Islet of Langerhans (tissue), 1 donor: ENCODE measurements around the gene FCGR2B.
"Not testable (repeated sequence)": the region's sequence is repeated elsewhere in the genome, so short reads cannot be mapped to it uniquely, and the experiment has no call there.

ENCODE experiments used
- FAIRE-seq: peaks from one replicate; lab custom pipeline; 2011; peaks lifted over from hg19 to GRCh38; lab: Jason Lieb, UNC

The FCGR2B gene

DNA sequence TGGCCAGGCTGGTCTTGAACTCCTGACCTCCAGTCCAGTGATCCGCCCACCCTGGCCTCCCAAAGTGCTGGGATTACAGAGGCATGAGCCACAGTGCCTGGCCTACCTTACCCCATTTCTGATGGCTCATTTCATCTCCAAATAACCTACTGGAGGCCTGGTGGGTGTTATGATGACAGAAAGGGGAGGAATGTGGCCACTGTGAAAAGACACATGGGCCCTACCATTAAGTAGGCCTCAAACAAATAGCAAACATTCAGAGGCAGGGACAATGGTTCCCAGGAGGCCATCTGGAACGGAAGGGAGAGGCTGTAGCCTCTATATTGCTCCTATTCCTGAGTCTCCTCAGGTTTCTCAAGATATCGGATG is 43.2 kb downstream of the FCGR2B start:
- no peak for FAIRE-seq

DNA sequence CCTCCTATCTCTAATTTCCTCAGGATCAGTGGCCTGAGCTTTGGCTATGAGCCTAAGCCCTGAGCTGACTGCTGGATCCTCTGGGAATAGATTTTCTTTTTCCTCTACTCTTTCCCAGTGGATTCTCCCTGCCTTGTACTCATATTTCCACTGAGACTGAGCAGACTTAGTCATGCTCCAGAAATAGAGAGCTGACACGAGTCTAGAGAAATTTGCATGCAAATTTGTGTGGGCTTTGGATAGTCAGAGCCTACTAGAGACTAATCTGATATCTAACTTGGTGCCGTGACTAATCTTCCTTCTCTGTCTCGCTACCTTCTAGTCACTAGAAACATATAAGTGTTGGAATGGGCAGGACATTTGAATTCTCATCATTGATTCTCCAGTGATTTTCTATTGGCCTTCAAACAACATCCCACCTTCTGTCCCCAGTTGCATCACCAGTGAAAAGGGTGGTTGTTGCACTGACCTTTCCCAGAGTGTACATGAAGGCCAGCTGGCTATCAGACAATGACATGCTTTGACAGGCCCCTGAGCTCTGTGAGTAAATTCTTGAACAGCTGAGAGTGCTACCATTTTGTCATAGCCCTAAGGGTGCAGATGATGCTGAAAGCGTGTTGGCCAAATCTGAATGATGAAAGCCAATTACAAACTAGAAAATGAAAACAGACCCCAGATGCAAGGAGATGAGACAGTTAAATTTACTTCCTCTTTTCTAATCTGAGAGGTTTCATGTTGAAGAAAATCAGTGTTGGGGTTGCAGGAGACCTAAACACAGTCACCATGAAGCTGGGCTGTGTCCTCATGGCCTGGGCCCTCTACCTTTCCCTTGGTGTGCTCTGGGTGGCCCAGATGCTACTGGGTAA is 43.8 kb downstream of the FCGR2B start, which contains the start of gene FCRLA:
TSS of gene FCRLA (plus strand) at position 748 of the 866 bp plus-strand sequence. CDS start at position 784, 36 bp downstream.
- FAIRE-seq = no peak

DNA sequence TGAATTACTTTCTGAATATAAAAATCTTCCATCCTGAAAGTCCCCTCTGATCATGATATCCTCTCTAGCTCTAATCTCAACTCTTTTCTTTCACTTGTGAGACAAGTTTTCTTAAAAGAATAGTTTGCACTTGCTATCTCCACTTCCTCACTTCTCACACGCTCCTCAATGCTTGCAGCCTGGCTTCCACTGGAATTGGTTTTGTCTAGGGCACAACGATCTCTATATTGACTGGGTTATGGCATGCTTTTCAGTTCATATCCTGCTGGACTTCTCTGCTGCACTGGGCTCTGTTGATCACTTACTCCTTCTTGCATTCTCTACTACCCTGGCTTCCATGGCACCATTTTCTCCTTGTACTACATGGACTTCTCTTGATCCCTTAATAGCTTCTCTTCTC is 44.6 kb downstream of the FCGR2B start:
- FAIRE-seq = no peak

DNA sequence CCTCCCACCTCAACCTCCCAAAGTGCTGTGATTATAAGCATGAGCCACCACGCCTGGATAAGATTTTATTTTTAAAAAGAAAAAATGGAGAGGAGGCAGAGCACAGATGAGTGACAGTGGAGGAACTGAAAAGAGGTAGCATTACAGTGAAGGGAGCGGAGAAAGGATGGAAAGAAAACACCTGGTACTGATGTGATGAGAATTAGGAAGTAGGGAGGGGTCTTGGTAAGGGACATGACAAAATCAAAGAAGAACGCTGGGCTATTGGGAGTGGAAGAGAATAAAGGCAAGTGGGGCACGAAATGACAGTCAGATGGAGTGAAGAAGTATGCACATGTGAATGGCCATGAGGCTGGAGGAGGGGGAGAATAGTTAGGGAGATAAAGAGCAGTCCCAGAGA is 46.4 kb downstream of the FCGR2B start:
- FAIRE-seq = no peak

DNA sequence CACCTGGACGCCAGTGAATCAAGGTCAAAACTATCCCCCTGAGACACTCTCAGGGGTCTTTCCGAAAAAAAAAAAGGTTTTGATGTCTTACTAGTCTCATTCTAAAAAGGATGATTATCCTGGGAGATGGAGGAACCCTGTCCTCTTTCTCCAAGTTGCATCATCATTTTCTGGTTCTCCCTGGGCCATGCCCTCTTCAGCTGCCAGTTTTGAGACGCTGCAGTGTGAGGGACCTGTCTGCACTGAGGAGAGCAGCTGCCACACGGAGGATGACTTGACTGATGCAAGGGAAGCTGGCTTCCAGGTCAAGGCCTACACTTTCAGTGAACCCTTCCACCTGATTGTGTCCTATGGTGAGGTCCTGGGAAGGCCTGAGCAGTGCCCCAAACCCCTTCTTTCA is 47.6 kb downstream of the FCGR2B start:
- FAIRE-seq = no peak

DNA sequence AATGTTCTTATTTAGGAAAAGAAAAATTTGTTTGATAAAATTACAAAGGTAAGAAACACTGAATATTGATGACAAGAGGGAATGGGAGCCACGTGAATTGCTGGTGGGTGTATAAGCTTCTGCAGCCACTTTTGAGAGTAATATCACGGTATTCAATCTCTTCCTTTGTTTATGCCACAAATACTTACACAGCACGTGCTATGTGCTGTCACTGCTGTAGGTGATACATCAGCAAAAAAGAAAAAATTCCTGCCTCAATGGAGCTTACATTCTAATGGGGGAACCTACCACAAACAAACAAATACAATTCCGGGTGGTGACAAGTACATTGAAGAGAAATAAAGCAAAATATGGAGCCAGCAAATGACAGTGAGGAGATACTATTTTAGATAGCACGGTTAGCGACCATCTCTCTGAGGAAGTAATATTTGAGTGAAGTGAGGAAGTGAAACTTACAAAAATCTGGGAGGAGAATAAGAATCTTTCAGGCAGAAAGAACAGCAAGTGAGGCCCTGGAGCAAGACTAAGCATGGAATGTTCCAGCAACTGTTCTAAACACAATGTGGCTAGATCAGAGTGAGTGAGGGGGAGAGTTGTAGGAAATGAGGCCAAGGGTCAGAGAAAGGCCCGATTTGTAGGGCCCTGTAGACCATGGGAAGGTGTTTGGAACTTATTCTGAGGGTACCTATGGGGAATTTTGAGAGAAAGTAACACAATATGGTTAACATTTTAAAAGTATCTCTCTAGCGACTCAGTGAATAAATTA is 55.8 kb downstream of the FCGR2B start:
- no peak for FAIRE-seq

DNA sequence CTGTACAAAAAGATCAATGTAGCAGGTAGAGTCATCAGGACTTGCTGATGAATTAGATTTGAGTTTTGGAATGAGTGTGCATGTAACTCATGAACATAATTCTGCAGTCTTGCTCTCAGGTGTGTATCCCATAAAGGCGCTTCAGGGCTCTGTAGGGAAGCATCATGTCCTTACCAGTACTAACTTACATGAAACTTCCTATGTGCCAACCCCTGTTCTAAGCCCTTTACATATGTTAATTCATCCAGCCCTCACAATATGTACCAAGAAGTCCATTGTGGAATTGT is 56.3 kb downstream of the FCGR2B start:
- FAIRE-seq = no peak

DNA sequence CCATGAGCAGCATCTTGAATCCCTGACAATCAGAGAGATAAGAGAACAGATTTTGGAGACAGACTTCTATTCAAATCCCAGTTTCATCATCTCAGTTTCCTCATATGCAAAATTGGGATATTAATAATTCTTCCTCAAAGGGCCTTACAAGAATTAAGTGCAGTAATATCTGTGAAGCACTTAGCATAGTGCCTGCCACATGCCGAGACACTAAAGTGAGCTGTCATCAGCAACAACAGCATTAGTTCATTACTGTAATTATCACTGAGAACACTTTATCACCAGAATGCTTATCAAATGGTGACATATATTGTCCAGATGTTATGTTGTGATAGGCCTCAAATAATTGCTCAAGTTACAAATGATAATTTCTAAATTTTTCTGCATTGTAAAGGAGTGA is 57.5 kb downstream of the FCGR2B start:
- no peak for FAIRE-seq

DNA sequence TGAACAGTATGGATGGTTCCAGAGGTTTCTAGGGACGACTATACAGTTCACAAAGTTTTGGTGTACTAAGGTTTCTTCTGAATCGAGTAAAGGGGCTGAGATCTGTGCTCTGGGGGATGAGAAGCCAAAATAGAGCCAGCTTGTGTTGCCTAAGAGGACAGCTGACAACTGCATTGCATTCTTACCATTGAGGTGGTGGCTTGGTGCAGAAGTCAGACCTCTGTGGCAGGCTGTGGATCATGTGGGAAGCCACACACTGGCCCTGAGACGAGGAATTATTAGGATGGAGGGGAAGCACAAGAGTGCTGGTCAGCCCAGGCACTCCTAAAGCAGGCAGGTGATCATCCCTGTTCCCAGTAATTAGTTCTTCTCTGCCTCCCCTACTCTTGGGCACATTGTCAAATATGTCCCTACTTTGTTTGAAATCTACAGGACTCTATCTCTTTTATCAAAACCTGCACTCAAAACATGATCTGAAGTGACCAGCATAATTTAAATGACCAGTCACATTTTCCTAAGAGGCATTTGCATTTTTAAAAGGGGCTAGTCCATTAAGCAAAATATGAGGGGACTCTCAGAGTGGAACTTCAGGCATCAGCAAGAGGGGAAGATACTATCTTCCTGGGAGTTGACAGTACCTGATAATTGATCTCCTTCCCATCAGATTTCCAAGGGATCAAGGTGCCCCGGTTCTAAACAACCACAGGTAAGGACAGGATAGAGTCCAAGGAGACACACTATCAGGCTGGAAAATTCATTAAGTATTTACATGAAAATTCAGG is 58.2 kb downstream of the FCGR2B start, which contains the start of gene FCRLB:
TSS of gene FCRLB (plus strand) at position 589 of the 782 bp plus-strand sequence. CDS start 1,129 bp downstream, outside the sequence.
- FAIRE-seq = no peak

DNA sequence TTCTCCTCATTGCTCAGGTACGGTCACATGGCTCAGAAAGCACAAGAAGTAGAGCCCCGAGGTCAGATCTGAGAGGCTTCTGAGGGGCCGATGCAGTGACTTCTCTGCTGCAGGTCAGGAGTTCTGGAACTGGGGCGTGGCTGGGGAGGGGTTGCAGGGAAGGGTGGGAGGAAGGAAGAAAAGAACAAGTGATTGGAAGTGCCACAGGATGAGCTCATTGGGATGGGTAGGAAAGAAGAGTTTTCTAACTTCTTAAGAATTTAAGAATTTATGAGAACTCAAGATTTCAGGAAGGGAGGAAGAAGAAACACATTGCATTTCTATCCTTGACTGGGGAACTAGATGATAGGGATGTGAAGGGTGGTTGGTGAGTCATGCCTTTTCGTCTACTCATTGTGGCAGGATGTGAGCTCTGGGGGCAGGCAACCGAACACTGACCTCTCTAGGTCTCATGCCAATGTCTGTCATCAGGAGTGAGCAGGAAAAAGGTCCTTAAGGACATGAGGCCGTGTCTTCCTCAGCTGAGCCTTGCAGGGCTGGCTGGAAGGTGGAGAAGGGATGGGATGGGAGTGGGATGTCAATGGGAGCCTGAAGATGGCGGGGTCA is 58.9 kb downstream of the FCGR2B start:
- FAIRE-seq = no peak

DNA sequence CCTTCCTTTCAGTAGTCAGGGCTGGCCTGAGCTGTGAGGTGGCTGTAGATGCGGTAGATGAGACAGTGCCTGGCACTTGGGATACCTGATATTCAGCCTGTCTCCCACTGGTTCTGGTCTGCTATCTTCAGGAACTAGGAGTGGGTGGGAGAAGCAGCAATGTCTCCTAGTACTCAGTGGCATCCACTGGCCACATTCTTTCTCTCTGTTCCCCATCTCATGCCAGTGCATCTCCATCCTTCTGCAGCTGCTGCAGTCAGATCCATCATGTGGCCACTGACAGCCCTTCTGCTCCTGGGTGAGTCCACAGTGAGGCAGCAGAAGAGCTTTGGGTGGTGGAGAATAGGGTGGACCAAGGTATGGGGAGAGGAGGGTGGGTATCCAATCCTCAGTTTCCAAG is 59.5 kb downstream of the FCGR2B start:
- FAIRE-seq = no peak

DNA sequence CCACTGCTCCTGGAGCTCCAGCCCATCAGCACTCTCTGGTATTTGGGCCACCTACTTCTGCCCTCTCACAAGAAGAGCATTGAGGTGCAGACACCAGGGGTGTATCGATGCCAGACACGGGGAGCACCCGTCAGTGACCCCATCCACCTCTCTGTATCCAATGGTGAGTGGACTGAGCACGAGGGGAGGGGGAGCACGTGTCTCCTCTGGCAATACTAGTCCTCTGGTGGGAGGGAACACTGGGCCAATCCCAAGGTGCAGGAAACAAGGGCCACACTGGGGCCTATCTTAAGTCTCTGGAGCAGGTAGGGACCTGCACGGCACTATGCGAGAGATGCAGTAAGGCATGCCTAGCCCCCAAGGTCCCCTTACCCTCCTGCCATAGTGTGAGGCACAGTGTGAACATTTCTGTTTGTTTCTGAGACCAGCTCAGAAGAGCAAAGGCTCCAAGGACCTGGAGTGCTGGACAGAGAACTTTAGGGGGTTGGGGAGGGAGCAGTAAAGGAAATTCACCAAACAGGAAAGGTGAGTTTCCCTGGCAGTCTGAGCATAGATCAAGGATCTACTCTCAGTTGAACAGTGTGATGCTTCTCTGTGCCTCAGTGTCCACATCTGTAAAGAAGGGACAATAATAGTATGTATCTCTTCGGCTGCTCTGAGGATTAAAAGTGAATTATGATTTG is 60.7 kb downstream of the FCGR2B start:
- FAIRE-seq = no peak

DNA sequence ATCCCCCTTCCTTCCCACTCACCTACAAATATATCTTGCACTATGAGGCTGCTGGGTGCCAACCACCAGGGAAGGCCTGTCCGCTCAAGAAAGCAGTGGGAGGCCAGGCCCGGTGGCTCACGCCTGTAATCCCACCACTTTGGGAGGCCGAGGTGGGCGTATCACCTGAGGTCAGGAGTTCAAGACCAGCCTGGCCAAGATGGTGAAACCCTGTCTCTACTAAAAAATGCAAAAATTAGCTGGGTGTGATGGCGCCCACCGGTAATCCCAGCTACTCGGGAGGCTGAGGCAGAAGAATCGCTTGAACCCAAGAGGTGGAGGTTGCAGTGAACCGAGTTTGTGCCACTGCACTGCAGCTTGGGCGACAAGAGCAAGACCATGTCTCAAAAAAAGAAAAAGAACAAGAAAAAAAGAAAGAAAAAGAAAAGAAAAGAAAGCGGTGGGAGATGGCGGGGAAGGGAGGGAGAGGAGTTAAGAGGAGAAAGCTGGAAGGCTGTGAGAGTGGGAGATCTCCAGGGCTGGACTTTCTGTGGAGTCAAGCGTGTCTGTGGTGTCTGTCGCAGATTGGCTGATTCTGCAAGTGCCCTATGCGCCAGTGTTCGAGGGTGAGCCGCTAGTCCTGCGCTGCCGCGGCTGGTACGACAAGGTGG is 62.4 kb downstream of the FCGR2B start:
- FAIRE-seq = not testable (repeated sequence)

DNA sequence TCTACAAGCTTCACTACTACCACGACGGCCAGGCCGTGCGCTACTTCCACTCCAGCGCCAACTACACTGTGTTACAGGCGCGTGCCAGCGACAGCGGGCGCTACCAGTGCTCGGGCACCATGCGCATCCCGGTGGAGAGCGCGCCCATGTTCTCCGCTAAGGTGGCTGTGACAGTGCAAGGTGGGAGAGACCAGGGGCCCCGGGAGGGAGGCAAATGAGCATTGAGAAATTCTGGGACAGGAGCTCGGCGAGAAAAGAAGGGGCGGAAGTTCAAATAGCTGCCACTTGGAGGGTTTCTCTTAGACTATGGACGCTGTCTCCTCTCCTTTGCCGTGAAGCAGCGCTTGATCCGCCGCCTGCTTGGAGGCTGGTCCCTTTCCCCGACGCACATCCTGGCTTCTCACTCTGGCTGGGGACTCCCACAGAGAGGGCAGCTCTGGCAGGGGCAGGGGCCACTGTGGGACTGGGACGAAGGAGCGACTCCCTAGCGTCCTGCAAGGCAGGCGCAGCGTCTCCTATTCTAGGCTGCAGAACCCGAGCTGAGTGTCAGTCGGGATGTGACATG is 63.0 kb downstream of the FCGR2B start:
- FAIRE-seq = no peak

DNA sequence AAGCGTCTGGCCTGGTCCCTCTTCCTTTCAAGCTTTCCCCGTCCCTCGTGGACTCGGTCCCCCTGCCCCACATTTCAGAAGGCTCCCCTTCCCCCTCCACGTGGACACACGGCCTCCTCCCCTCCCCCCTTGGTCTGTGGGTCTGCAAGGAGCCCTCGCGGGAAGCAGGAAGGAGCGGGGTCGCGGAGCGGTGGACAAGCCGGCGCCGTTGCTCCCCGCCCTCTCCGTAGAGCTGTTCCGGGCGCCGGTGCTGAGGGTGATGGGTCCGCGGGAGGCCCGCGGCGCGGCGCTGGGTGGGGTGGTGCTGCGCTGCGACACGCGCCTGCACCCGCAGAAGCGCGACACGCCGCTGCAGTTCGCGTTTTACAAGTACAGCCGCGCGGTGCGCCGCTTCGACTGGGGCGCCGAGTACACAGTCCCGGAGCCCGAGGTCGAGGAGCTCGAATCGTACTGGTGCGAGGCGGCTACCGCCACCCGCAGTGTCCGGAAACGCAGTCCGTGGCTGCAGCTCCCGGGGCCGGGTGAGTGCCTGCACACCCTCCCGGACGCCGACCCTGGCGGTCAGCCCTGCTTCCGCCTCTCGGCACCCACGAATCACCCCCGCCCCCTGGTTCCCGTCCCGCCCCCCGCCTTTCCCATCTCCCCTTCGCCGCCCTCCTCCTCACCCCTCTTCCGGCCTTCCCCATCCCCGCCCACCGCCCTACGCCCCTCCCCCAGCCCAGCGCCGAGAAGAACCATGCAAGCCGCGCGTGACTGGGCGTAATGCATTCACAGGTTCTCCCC is 63.7 kb downstream of the FCGR2B start:
- no peak for FAIRE-seq

DNA sequence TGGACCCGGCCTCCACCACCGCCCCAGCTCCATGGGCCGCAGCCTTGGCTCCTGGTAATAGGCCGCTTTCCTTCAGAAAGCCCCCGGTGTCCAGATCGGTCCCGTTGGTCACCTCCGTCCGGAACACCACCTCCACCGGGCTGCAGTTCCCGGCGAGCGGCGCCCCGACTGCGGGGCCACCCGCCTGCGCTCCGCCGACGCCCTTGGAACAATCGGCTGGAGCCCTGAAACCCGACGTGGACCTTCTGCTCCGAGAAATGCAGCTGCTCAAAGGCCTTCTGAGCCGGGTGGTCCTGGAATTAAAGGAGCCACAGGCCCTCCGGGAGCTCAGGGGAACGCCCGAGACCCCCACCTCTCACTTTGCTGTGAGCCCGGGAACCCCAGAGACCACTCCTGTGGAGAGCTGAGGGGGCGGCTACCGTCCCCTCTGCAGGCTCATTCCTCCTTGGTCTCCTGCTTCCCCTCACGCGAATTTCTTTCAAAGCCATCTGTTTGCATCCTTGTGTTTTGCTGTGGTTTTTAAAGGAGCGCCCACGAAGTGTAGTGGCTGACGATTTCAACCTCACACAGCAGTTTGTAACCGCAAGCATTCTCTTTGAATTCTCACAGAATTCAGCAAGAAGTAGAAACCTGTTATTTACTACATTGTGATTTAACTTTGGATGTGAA is 64.4 kb downstream of the FCGR2B start:
- no peak for FAIRE-seq
